HG02970 (cell line): Measurements from ENCODE around the gene KCNK4.
"Not testable (repeated sequence)": the region's sequence is repeated elsewhere in the genome, so short reads cannot be mapped to it uniquely, and the experiment has no call there.

ENCODE experiments used
- ATAC-seq: cut with Tn5 transposase; IDR thresholded peaks from one replicate; pipeline ENCODE4 v1.9.1; 2021; ENCODE audit warnings: mild to moderate bottlenecking, moderate library complexity, moderate number of reproducible peaks; ENCODE audit not compliant: unreplicated experiment, low FRiP score

The KCNK4 gene

DNA sequence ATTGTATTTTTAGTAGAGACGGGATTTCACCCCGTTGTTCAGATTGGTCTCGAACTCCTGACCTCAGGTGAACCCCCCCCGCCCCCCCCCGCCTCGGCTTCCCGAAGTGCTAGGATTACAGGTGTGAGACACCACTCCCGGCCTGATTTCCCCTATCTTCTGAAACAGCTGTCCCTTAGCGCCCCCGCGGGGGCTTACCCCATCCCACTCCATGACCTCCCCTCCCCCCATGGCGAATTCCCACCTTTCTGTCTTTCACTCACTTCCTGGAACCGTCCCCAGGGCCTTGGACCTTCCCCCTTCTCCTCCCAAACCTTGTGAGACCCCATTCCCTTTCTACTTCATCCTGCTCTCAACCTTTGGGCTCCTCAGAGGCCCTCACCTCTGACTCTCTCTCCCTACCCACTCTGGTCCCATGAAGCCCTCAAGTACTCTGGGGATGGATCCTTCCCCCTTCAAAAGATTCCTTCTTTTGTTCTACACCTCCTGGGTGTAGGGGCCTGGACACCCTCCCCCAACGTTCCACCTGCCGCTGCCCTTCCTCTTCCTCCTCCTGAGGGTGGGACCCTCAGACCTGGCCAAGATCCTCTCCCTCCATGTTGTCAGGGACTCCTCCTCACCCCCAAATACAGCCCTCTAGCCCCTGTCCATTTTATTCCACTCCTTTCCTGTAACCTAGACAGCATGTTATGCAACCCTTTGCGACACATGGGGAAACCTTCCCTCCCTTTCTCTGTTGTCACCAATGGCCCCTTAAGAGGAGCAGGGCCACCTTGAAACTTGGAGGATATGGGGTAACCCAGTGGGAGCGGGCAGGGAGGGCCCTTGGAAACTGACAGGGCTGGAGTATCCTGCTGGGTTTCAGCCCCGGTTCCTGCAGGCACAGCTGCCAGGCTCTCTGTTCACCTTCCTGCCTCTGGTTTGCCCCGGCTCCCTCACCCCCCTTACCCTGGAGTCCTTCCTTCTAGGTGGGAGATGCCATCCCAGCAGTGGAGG, 28.0 kb downstream of the KCNK4 start:
- ATAC-seq: no peak

GRCh38 chr11:64320556-64320955, 29.5 kb downstream of the KCNK4 start:
- no peak for ATAC-seq

- ATAC-seq: no peak
Observed at GRCh38 chr11:64321026-64321425, 29.9 kb downstream of the KCNK4 start.

DNA sequence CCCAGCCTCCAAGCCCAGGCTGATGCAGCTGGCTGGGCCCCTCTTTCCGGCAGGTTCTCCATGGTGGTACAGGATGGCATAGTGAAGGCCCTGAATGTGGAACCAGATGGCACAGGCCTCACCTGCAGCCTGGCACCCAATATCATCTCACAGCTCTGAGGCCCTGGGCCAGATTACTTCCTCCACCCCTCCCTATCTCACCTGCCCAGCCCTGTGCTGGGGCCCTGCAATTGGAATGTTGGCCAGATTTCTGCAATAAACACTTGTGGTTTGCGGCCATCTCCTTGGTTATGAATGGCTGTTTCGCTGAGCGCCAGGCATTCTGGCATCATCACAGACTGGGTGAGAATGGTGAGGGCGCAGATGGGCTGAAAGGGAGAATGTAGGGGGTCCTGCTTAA, 30.4 kb downstream of the KCNK4 start:
- no peak for ATAC-seq

DNA sequence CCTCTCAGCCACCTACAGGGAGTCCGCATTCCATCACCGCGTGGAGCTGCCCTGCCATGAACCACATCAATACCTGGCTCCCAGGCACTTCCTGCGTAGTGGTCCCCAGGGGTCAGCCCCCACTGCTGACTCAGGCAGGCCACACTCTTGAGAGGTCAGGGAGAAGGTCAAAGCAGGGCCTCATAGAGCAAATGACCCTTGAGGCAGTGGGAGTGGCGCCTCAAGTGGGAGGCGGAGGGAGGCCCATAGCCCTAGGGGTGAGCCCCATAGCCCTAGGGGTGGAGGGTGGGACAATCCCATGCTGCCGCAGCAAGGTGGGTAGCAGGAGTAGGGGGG, 31.8 kb downstream of the KCNK4 start:
- ATAC-seq: no peak

- no peak for ATAC-seq
Observed at GRCh38 chr11:64323373-64323772, 32.3 kb downstream of the KCNK4 start.

- not testable (repeated sequence) for ATAC-seq
Observed at GRCh38 chr11:64323984-64324383, 32.9 kb downstream of the KCNK4 start.

DNA sequence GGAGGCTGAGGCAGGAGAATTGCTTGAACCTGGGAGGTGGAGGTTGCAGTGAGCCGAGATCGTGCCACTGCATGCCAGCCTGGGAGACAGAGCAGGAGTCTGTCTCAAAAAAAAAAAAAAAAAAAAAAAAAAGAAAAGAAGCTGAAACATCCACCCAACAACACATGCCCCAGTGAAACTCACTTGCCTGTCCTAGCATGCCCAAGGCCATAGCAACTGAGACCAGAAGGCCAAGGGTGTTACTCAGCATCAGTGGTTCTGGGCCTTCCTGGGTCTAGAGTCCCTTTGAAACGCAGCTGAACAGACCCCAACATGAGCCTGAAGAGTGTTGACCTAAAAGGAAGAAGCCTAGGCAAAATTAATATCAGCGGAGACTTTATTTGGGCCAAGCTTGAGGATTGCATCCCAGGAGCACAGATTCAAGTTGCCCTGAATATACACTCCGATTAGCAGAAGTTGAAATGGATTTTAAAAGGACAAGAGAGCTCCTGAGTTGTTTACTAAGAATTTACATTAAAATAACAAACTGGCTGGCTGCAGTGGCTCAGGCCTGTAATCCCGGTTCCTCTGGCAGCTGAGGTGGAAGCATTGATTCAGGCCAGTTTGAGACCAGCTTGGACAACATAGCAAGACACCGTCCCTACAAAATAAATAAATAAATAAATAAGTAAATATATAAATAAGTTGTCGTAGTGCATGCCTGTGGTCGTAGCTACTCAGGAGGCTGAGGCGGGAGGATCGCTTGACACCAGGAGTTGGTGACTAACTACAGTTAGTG, 33.8 kb downstream of the KCNK4 start:
- no peak for ATAC-seq

DNA sequence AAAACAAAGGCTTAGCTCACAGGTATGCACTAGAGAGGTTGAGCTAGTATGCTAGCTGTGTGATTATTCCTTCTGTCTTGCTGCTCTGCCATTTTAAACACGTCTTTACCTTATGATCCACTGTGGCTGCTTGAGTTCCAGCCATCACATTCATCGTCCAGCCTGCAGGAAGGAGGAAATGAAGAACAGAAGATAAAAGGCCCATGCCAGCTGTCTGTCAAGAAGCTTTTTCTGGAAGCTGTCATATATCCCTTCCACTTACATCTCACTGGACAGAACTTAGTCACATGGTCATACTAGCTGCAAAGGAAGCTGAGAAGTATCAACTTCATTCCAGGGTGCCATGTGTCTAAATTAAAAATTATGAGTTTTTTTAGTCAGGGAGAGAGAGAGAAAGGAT, 36.3 kb downstream of the KCNK4 start:
- no peak for ATAC-seq

GRCh38 chr11:64327993-64328392, 36.9 kb downstream of the KCNK4 start:
- no peak for ATAC-seq

- ATAC-seq: no peak
Observed at GRCh38 chr11:64330888-64331287, 39.8 kb downstream of the KCNK4 start.

DNA sequence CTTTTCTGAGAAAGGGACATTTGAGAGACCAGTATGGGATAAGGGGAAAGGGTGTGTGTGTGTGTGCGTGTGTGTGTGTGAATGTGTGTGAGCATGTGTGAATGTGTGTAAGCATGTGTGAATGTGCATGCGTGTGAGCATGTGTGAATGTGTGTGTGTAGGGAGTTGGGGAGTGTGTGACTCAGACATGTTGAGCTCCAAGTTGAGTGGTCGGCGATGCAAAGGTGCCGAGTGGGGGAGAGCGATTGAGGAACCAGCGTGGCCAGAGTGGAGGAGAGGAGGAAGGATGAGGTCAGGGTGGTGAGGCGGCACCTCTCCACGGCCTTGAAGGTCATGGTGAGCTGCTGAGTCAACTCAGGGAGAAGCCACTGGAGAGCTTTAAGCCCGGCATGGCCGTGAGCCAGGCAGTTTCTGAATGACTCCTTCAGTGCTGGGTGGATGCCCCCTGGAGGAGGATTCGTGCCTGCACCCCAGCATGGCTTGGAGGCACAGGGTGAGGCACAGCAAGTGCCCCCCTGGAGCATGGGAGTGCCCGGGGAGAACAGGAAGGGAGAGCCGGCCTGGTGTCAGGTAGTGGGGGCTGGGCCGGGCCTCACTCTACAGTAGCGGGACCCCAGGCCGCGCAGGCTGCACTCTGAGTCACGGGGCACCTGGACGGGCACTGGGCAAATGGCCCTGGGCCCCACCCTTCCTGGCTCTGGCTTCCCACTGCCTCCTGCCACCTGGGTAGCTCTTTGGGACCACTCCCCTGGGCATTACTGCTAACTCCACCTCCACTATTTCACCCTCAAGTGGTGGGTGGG, 40.7 kb downstream of the KCNK4 start:
- ATAC-seq: no peak

GRCh38 chr11:64333556-64333955, 42.5 kb downstream of the KCNK4 start:
- no peak for ATAC-seq

DNA sequence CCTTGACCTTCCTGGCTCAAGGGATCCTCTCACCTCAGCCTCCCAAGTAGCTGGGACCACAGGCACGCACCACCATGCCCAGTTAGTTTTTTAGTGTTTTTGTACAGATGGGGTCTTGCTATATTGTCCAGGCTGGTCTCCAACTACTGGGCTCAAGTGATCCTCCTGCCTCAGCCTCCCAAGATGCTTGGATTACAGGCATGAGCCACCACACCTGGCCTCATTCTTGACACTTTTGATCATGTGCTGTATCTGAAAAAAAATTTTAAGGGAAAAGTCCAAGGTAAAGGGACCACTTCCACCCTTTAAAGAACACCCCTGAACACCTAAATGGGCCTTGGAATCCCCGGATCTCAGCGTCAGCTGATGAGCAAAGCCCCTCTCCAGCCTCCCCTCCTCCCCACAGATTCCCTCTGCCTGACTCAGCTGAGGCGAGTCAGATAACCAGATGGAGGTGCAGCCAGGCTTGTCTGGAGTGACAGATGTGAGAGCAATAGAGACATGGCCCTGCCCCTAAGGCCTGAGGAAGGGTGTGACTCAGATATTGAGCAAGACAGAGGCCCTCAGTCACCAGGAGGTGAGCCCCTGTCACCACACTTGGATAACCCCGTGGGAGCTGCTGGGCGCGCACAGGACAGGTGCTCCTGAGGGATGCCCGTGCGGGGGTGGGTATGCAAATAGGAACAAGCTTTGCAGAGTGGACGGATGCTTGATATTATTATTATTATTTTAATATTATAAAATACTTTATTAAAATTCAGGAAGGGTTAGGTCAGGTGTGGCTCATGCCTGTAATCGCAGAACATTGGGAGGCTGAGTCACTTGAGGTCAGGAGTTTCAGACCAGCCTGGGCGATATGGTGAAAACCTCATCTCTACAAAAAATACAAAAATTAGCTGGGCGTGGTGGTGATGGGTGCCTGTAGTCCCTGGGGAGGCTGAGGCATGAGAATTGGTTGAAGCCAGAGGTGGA, 43.9 kb downstream of the KCNK4 start:
- peak; percentile 68 for ATAC-seq

DNA sequence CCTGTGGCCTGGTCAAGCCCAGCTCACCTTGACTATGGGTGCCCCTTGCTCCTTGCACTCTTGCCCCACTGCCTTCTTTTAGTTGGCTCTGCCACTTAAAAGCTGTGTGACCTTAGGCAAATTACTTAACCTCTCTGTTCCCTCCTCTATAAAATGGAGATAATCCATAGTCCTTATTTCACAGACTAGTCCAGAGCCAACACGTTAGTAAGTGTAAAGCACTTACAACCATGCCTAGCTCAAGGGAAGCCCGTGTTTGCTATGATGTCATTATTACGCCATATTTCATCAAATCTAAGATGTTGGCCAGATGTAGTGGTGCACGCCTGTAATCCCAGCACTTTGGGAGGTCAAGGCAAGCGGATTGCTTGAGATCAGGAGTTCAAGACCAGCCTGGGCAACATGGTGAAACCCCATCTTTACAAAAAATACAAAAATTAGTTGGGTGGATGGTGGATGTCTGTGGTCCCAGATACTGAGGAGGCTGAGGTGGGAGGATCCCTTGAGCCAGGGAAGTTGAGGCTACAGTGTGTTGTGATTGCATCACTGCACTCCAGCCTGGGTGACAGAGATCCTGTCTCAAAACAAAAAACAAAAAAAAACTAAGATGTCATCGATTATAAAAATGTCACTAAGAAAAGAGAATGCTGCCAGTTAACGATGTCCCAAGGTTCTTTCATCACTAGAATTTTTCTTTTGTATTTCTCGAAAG, 46.6 kb downstream of the KCNK4 start:
- no peak for ATAC-seq

GRCh38 chr11:64338716-64339115, 47.6 kb downstream of the KCNK4 start:
- ATAC-seq: no peak

DNA sequence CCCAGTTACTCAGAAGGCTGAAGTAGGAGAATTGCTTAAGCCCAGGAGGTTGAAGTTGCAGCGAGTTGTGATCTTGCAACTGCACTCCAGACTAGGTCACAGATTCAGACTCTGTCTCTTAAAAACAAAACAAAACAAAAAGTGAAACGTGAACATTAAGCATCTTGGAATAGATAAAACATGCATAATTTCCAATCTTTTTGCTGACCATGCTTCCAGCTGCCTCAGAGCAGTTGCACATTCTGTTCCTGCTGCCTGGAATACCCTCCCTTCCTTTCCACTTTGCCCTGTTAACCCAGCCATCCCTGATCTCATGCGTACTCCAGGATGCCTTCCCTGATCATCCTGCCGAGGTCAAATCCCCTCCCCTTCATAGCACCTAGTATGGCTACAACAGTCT, 48.2 kb downstream of the KCNK4 start:
- ATAC-seq: no peak

GRCh38 chr11:64339754-64340408, 48.8 kb downstream of the KCNK4 start, which contains the start of gene CCDC88B:
Gene CCDC88B, plus strand, starts transcription at chr11:64340204. Its CDS starts 63 bp downstream, at chr11:64340267.
- ATAC-seq: peak; percentile 43
